ENCODE data around the gene CD46. TPM values are rescaled to one million over a fixed set of nuclear protein-coding genes. Genes with fewer than 3 reads are reported as not detected.
"Not testable (repeated sequence)": the region's sequence is repeated elsewhere in the genome, so short reads cannot be mapped to it uniquely, and the experiment has no call there.

The CD46 gene
- 100 to 1,000 TPM in 1 of 2 donors, 10 to 100 TPM in 1; 88.2 to 122 TPM for total RNA-seq

DNA sequence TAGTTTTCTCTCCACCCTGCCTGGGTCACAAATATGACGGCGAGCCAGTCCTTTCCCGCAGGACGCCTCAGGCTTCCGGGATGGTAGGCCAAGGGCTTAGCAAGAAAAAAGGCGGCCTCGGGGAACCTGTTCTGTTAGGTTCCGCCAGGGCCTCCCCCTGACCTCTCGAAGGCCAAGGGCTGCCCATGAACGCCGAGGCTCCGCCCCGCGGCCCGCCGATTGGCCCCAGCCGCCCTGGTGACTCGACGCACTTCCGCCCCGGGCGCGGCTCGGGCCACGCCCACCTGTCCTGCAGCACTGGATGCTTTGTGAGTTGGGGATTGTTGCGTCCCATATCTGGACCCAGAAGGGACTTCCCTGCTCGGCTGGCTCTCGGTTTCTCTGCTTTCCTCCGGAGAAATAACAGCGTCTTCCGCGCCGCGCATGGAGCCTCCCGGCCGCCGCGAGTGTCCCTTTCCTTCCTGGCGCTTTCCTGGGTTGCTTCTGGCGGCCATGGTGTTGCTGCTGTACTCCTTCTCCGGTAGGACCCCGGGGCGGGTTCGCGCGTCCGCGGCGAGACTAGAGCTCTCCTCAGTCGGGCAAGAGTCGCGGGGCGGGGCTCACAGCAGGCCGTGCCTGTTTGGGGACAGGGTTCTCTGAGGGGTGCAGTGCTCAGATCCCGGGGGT is at the start of gene CD46:
Gene CD46 (plus strand): TSS at position 265 of the 666 bp plus-strand sequence. CDS start 159 bp downstream, at position 424.
- H3K27me3 Mint-ChIP-seq, result peaks cover 0 to 4% of the 10 kb centered on the region in 2 donors
- H3K27ac Mint-ChIP-seq, result peak within 1 kb of the TSS; percentile 94 to 95
- peaks cover 34 to 56% of the 10 kb centered on the region in 2 donors for H3K4me1 Mint-ChIP-seq (ENCODE audit: low read depth in 2 of 2)
- no peaks in the 10 kb centered on the region for H3K36me3 Mint-ChIP-seq
- peak; percentile 100 for ATAC-seq
- peak; percentile 98 for DNase-seq (ENCODE audit: low spot score)
- H3K9me3 Mint-ChIP-seq, result no peaks in the 10 kb centered on the region
- H3K4me3 Mint-ChIP-seq, result peak within 1 kb of the TSS; percentile 100

DNA sequence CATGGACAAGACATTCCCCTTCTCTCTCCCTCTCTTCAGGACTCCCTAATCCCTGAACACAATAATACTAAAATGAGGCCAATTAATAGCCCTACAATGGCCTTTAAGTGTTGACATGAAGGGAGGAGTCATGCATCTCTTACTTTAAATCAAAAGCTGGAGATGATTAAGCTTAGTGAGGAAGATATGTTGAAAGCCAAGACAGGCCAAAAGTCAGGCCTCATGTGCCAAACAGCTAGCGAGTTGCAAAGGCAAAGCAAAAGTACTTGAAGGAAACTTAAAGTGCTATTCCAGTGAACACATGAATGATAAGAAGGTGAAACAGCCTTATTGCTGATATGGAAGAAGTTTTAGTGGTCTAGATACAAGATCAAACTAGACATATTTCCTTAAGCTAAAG is 49.5 kb upstream of the CD46 start:
- Mint-ChIP-seq H3K9me3 (no peaks in the 10 kb centered on the region), H3K27me3 (peaks cover 13 to 16% of the 10 kb centered on the region in 2 donors), H3K4me1 (ENCODE audit: low read depth in 2 of 2) (no peaks in the 10 kb centered on the region), H3K4me3 (no peak overlapping the region), H3K36me3 (no peaks in the 10 kb centered on the region), H3K27ac (no peak overlapping the region)
- DNase-seq (ENCODE audit: low spot score) (no peak), ATAC-seq (no peak)

DNA sequence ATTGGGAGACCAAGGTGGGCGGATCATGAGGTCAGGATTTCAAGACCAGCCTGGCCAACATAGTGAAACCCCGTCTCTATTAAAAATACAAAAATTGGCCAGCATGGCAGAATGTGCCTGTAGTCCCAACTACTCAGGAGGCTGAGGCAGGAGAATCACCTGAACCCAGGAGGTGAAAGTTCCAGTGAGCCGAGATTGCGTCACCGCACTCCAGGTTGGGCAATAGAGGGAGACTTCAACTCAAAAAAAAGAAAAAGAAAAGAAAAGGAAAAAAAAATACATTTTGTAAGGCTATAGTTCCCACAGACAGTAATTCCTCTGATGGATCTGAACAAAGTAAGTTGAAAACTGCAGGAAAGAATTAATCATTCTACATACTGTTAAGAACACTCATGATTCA is 48.1 kb upstream of the CD46 start:
- no peaks in the 10 kb centered on the region for H3K4me1 Mint-ChIP-seq (ENCODE audit: low read depth in 2 of 2)
- H3K27me3 Mint-ChIP-seq, result peaks cover 7 to 15% of the 10 kb centered on the region in 2 donors
- H3K9me3 Mint-ChIP-seq, result no peaks in the 10 kb centered on the region
- DNase-seq (ENCODE audit: low spot score), result no peak
- H3K36me3 Mint-ChIP-seq, result no peaks in the 10 kb centered on the region
- H3K4me3 Mint-ChIP-seq, result no peak overlapping the region
- H3K27ac Mint-ChIP-seq, result no peak overlapping the region
- ATAC-seq, result no peak

DNA sequence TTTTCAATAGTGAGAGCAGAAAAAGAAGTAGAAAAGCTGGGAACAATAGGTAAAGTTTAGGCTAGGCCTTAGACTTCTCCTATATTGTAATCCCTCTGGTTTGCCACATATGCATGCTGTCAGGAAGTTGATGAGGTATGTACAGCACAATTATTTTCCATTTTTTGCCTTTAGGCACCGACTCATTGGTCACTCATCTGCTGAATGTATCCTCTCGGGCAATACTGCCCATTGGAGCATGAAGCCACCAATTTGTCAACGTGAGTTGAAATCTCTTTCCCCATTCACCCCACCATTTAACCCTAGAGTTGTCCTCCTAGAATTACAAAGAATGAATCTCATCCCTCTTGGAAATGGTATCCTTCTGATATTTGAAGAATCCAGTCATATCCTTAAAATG is 43.9 kb upstream of the CD46 start:
- H3K4me1 Mint-ChIP-seq (ENCODE audit: low read depth in 2 of 2); DNase-seq (ENCODE audit: low spot score); H3K9me3 Mint-ChIP-seq; ATAC-seq; H3K27ac Mint-ChIP-seq; H3K4me3 Mint-ChIP-seq; H3K36me3 Mint-ChIP-seq: not testable (repeated sequence)
- peaks cover 7 to 11% of the 10 kb centered on the region in 2 donors for H3K27me3 Mint-ChIP-seq

DNA sequence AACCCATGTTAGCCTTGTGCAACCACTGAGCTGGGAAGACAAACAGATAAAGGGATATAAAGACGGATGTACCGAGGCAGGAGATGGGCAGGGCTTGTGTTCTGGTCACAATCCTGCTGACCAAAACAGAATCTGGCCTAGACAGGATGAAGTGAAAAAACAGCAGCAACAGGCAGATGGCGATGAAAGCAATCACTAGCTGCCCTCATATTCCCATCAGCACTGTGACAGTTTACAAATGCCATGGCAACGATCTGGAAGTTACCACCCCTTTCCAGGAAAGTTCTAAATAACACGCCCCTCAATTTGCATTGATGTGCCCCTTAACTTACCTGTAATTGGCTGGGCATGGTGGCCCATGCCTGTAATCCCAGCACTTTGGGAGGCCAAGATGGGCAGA is 40.6 kb upstream of the CD46 start:
- H3K27me3 Mint-ChIP-seq, result peaks cover 7 to 9% of the 10 kb centered on the region in 2 donors
- ATAC-seq (no peak), DNase-seq (ENCODE audit: low spot score) (no peak)
- no peak overlapping the region for H3K27ac Mint-ChIP-seq
- no peak overlapping the region for H3K4me3 Mint-ChIP-seq
- H3K36me3 Mint-ChIP-seq, result no peaks in the 10 kb centered on the region
- no peaks in the 10 kb centered on the region for H3K9me3 Mint-ChIP-seq
- no peaks in the 10 kb centered on the region for H3K4me1 Mint-ChIP-seq (ENCODE audit: low read depth in 2 of 2)

DNA sequence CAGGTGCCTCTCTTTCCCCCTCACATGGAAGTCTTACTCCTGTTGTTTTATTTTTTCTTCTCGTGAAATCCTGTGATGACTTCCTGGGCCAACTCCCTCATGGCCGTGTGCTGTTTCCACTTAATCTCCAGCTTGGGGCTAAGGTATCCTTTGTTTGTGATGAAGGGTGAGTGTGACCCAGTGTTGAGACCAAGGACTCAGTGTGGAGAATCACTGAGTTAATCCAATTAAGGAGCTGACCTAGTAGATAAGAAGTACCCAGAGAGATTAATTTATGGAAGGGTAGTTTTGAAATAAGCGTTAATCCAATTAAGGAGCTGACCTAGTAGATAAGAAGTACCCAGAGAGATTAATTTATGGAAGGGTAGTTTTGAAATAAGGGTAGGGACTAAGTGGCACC is 39.2 kb upstream of the CD46 start:
- H3K9me3 Mint-ChIP-seq; DNase-seq (ENCODE audit: low spot score); H3K27ac Mint-ChIP-seq; H3K4me1 Mint-ChIP-seq (ENCODE audit: low read depth in 2 of 2); ATAC-seq; H3K36me3 Mint-ChIP-seq; H3K4me3 Mint-ChIP-seq: not testable (repeated sequence)
- H3K27me3 Mint-ChIP-seq, result peaks cover 10% of the 10 kb centered on the region in 2 donors

DNA sequence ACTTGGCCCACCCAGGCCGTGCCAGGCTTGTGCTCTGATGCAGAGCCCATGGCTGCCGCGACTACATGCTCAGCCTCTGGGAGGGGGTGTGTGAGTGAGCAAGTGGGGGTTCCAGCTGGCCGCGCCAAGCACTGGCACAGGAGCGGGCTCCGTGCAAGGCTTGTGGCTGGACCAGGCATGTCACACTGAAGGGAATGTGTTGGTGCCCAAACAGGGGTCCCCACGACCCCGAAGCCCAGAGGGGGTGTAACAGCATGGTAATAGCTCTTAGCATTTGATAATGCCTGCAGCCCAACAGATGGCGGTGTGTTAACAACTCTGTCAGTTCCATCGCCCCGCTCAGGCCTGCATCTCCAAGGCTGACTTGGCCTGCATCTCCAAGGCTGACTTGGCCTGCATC is 38.3 kb upstream of the CD46 start:
- H3K4me3 Mint-ChIP-seq, result no peak overlapping the region
- H3K9me3 Mint-ChIP-seq, result no peaks in the 10 kb centered on the region
- H3K27ac Mint-ChIP-seq, result no peak overlapping the region
- DNase-seq (ENCODE audit: low spot score) (no peak), ATAC-seq (peak; percentile 20 to 36)
- H3K36me3 Mint-ChIP-seq, result no peaks in the 10 kb centered on the region
- H3K4me1 Mint-ChIP-seq (ENCODE audit: low read depth in 2 of 2), result no peaks in the 10 kb centered on the region
- peaks cover 13 to 14% of the 10 kb centered on the region in 2 donors for H3K27me3 Mint-ChIP-seq

DNA sequence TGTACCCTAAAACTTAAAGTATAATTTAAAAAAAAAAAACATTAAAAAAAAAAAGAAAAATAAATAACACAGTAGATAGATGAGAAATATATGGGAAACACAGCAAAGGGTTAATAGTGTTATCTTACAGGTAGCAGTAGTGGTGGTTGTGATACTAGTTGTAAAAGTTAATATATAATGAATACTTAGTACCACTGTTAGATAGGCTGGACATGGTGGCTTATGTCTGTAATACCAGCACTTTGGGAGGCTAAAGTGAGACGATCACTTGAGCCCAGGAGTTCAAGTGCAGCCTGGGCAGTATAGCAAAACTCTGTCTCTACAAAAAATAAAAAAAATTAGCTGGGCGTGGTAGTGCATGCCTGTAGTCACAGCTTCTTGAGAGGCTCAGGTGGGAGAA is 32.6 kb upstream of the CD46 start:
- ATAC-seq (no peak), DNase-seq (ENCODE audit: low spot score) (no peak)
- no peaks in the 10 kb centered on the region for H3K36me3 Mint-ChIP-seq
- H3K4me3 Mint-ChIP-seq, result no peak overlapping the region
- H3K27me3 Mint-ChIP-seq, result peaks cover 10 to 14% of the 10 kb centered on the region in 2 donors
- no peak overlapping the region for H3K27ac Mint-ChIP-seq
- no peaks in the 10 kb centered on the region for H3K4me1 Mint-ChIP-seq (ENCODE audit: low read depth in 2 of 2)
- no peaks in the 10 kb centered on the region for H3K9me3 Mint-ChIP-seq

DNA sequence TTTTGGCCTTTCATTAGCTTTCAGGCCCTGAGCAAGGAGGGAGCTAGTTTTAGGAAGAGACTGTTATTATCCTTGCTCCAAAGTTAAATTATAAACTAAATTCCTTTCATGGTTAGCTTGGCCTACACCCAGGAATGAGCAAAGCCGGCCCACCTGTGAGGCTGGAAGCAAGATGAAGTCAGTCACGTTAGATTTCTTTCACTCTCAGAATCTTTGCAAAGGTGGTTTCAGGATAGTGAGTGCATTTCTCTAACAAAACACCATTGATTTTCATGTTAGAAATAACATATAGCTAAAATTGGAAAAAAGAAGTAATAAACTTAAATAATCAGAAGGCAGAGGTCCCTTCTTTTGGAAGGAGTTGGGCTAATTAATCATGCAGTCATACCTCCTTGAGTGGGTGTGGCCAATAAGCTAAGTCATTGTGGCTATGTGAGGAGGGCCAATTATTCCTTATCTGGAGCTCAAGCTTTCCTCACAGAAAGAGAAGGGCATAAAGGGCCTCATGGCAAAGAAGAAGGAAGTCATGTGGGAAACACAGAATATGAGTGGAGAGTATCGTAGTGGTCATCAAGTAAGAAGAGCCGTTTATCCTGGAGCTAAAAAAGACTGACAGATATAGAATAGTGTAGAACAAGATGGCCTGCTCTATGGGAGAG is 23.5 kb upstream of the CD46 start:
- H3K27ac Mint-ChIP-seq; H3K4me3 Mint-ChIP-seq; H3K9me3 Mint-ChIP-seq; H3K27me3 Mint-ChIP-seq; H3K4me1 Mint-ChIP-seq (ENCODE audit: low read depth in 2 of 2); H3K36me3 Mint-ChIP-seq; DNase-seq (ENCODE audit: low spot score); ATAC-seq: not testable (repeated sequence)

DNA sequence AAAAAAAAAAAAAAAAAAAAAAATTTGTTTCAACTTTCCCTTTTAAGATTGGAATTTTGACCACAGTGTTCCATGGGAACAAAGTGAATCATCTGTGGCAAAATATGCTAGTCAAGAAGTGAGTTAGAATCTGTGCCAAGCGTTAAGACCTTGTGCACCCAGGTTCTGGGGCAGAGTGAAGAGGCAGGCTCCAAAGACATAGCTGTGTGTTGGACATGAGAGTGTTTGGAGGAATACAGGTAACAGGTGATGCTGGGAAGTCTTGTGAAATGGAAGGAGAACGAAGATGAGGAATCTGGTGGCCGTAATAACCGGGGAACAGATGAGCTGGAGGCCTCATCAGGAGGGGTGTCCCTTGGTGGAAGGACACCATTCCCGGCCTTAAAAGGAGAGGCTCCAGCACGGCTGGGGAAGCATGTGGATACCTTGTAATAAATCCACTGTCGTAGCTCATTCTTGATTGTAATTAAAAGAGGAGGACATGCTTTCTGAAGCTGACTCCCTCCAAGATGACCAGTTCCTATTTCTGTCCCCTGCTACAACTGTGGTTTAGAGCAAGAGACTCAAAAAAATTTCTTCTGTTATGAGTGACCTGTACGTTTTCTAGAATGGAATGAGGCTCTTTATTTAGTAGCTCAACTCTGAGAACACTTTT is 14.2 kb upstream of the CD46 start:
- not testable (repeated sequence) for DNase-seq (ENCODE audit: low spot score); H3K4me3 Mint-ChIP-seq; H3K4me1 Mint-ChIP-seq (ENCODE audit: low read depth in 2 of 2)

DNA sequence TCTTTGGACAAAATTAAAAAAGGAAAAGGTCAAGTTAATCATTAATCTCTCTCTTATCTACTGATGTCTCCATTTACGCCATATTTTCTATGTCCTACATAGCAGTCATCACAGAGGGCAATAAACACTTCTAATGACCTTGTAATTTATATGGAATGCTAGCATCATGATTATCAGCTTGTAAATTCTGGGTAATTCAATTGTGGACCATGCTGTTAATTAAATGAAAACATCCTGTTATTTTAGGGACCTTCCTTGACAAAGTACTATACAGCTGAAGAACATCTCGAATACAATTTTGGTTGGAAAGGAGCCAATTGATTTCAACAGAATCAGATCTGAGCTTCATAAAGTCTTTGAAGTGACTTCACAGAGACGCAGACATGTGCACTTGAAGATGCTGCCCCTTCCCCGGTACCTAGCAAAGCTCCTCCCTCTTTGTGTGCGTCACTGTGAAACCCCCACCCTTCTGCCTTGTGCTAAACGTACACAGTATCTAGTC is 13.6 kb upstream of the CD46 start:
- H3K9me3 Mint-ChIP-seq; H3K4me3 Mint-ChIP-seq; ATAC-seq; DNase-seq (ENCODE audit: low spot score); H3K27ac Mint-ChIP-seq; H3K4me1 Mint-ChIP-seq (ENCODE audit: low read depth in 2 of 2); H3K36me3 Mint-ChIP-seq; H3K27me3 Mint-ChIP-seq: not testable (repeated sequence)

More for the DNA sequence above, 14.2 kb upstream of the CD46 start:
- not testable (repeated sequence) for H3K36me3 Mint-ChIP-seq, H3K9me3 Mint-ChIP-seq, ATAC-seq, H3K27me3 Mint-ChIP-seq, H3K27ac Mint-ChIP-seq

DNA sequence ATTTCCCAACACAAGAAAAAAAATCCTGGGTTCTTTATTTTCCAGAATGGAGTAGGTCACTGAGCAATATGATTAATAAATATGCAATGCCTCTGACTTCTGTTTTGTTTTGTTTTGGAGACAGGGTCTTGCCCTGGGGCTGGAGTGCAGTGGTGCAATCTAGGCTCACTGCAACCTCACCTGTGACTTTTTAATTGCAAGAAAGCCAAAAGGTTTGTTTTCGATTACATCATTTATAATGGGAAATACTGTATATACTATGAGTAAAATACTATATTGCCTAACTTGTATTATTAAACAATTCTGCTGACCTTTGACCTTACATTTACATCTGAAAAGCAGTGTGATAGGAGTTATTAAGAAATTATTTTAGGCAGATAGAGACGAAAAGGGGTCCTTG is 11.6 kb upstream of the CD46 start:
- Mint-ChIP-seq H3K9me3 (no peaks in the 10 kb centered on the region), H3K36me3 (no peaks in the 10 kb centered on the region), H3K27ac (no peak overlapping the region), H3K27me3 (peaks cover 6 to 8% of the 10 kb centered on the region in 2 donors), H3K4me3 (no peak overlapping the region), H3K4me1 (ENCODE audit: low read depth in 2 of 2) (no peaks in the 10 kb centered on the region)
- no peak for ATAC-seq
- DNase-seq (ENCODE audit: low spot score), result no peak

DNA sequence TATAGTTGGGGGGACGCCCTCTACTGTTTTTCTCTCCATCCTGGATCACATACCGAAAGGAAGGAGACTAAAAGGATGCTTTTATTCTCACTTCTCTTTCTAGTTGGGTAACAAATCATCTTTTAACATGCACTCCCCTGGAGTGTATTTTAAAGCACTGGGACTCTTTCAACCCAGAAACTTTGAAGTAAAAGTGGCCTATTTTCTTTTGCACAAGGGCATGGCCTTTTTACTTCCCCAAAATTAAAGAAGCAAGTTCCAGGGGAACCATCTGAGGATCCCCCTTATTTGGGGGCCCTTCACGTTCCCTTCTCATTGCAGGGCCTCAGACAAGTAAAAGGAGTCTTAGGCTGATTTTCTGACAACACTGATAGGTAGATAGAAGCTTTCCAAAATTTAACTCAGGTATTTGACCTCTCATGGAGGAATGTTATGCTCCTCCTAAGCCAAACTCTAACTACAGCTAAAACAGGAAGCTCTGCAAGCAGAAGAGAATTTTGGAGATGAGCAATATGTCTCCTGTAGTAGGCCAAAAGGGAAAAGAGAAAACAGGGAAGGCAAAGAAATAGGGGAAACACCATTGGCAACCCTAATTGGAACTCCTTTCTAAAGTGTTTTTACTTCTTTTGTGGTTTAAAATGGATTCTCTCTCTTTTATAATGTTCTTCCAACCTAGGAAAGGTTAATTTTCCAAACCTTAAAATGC is 8.9 kb upstream of the CD46 start:
- H3K36me3 Mint-ChIP-seq, result no peaks in the 10 kb centered on the region
- DNase-seq (ENCODE audit: low spot score), result no peak
- H3K27me3 Mint-ChIP-seq, result peaks cover 6 to 8% of the 10 kb centered on the region in 2 donors

More for the DNA sequence above, 8.9 kb upstream of the CD46 start:
- no peaks in the 10 kb centered on the region for H3K9me3 Mint-ChIP-seq
- ATAC-seq, result no peak
- no peak overlapping the region for H3K27ac Mint-ChIP-seq
- H3K4me1 Mint-ChIP-seq (ENCODE audit: low read depth in 2 of 2), result no peaks in the 10 kb centered on the region
- H3K4me3 Mint-ChIP-seq, result no peak overlapping the region
